HepG2 (cell line): ENCODE data around the gene FBF1. TPM values are rescaled to one million over a fixed set of nuclear protein-coding genes. Genes with fewer than 3 reads are reported as not detected.

ENCODE experiments used
- ASH2L ChIP-seq: fragments of 300-600, 200-600 bp; sonication (generic); IDR thresholded peaks from 2 replicates; pipeline ENCODE4 v1.7.0; 2017; ENCODE audit warnings: low read depth, mild to moderate bottlenecking, moderate library complexity, mixed read lengths, low read length; ENCODE audit not compliant: insufficient read length
- CENPBD1 ChIP-seq: sonication (generic); formaldehyde crosslinking; IDR thresholded peaks from 2 replicates; pipeline ENCODE4 v1.8.0; 2022; ENCODE audit warnings: missing genetic modification reagents, low read depth, mild to moderate bottlenecking, borderline replicate concordance
- DNMT1 ChIP-seq: sonication (generic); formaldehyde crosslinking; IDR thresholded peaks from 2 replicates; pipeline ENCODE4 v1.5.1; 2020; ENCODE audit warnings: mild to moderate bottlenecking, missing genetic modification reagents
- E2F1 ChIP-seq: sonication (generic); formaldehyde crosslinking; IDR thresholded peaks from 2 replicates; pipeline ENCODE4 v1.5.0; 2020; ENCODE audit warnings: missing genetic modification reagents
- E2F2 ChIP-seq: sonication (generic); formaldehyde crosslinking; IDR thresholded peaks from 2 replicates; pipeline ENCODE4 v1.4.0; 2020; ENCODE audit warnings: missing genetic modification reagents, borderline replicate concordance
- GATAD1 ChIP-seq: IDR thresholded peaks from 2 replicates; pipeline ENCODE4 v1.6.1; 2016; ENCODE audit warnings: missing genetic modification reagents, missing compliant biosample characterization
- HHEX ChIP-seq: IDR thresholded peaks from 2 replicates; pipeline ENCODE4 v1.6.1; 2016; ENCODE audit warnings: control low read depth
- ISL2 ChIP-seq: sonication (generic); formaldehyde crosslinking; IDR thresholded peaks from 2 replicates; pipeline ENCODE4 v1.5.0; 2020; ENCODE audit warnings: missing genetic modification reagents
- MBD4 ChIP-seq: IDR thresholded peaks from 2 replicates; pipeline ENCODE4 v1.6.1; 2012; ENCODE audit warnings: low read length, inconsistent platforms, borderline replicate concordance
- PRPF4 ChIP-seq: fragments of 200-400 bp; formaldehyde crosslinking; IDR thresholded peaks from 2 replicates; pipeline ENCODE4 v1.6.1; 2016; ENCODE audit warnings: low read length, low read depth; ENCODE audit not compliant: poor library complexity, severe bottlenecking
- SALL1 ChIP-seq: sonication (generic); formaldehyde crosslinking; IDR thresholded peaks from 2 replicates; pipeline ENCODE4 v1.8.0; 2022; ENCODE audit warnings: mild to moderate bottlenecking, missing genetic modification reagents
- ZMYM4 ChIP-seq: sonication (generic); formaldehyde crosslinking; IDR thresholded peaks from 2 replicates; pipeline ENCODE4 v1.8.1; 2023; ENCODE audit warnings: mild to moderate bottlenecking, missing genetic modification reagents
- ZNF572 ChIP-seq: sonication (generic); formaldehyde crosslinking; IDR thresholded peaks from 2 replicates; pipeline ENCODE4 v1.5.1; 2020; ENCODE audit warnings: mild to moderate bottlenecking, missing genetic modification reagents
- ZNF687 ChIP-seq: sonication (generic); formaldehyde crosslinking; IDR thresholded peaks from 2 replicates; pipeline ENCODE4 v1.5.1; 2020; ENCODE audit warnings: mild to moderate bottlenecking, missing genetic modification reagents, moderate library complexity
- ZSCAN9 ChIP-seq: IDR thresholded peaks from 2 replicates; pipeline ENCODE4 v1.6.1; 2016; ENCODE audit warnings: borderline replicate concordance
- polyA plus RNA-seq, 8 experiments: library from polyadenylated mRNA; depleted of rRNA in 3 of 8; stranded (reverse) in 7 of 8; unstranded in 1 of 8; fragments of >200 nt; fragmentation: Illumina TruSeq in 4 of 8; extraction: Trizol in 4 of 8; gene quantifications; 2 replicates each; pipeline versions ENCODE4 v1.2.1 to v1.2.3, GENCODE V29; 2011 to 2016; ENCODE audit warnings: low read depth in 4 of 8, missing spikeins in 1 of 8, mixed read lengths in 1 of 8; ENCODE audit not compliant: insufficient read depth in 1 of 8
- total RNA-seq, 5 experiments: library from RNA; depleted of rRNA; stranded (reverse); fragments of >200 nt; fragmentation: Illumina TruSeq; extraction: Trizol; gene quantifications; 2 replicates each; pipeline ENCODE4 v1.2.3, GENCODE V29; 2016; ENCODE audit warnings: low read depth in 1 of 5
- TF ChIP-seq, protein P1 (sequence below): sonication (generic); formaldehyde crosslinking; IDR thresholded peaks from 2 replicates; pipeline ENCODE4 v1.5.0; 2020; ENCODE audit warnings: missing genetic modification reagents
- TF ChIP-seq, protein P2 (sequence below): sonication (generic); formaldehyde crosslinking; conservative IDR thresholded peaks from 2 replicates; pipeline ENCODE4 v1.8.1; 2023; ENCODE audit warnings: missing genetic modification reagents
- TF ChIP-seq, protein P3 (sequence below): sonication (generic); formaldehyde crosslinking; IDR thresholded peaks from 2 replicates; pipeline ENCODE4 v1.5.0; 2020; ENCODE audit warnings: missing genetic modification reagents

FBF1 gene
- total and polyA plus RNA-seq, 2 of the 13 experiments (the other 11 are each of a cell fraction or from before 2014, with no cell fraction given), result 2.4 to 8.1 TPM

DNA sequence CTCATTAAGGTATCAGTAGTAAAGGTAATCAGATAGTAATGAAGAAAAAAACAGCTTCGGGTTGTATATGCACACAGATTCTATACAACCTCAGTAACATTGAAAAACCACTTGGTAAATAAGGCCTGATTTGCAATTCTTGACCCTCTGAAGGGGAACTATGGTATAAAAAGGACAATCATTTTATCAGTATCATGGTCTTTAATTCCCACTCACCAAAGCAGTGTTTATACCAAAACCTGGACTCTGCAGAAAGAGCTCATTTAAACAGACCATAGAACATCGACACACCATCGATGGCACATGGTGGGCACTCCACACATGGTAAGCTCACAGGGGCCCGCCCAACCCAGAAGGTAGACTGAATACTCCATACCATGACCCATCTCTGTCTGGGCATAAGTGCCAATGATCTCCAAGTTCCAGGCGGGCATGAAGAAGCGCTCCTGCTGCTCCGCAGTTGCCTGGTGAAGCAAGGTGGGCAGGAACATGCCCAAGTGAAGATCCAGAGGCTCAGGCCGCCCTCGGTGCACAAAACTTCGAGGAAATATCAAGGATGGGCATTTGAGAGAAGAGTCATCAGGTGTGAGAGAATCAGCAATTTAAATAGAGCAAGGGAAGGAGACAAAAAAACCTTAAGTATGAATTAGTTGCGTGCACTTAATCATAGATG lies 19.1 kb upstream of the FBF1 start (continued):
- TF ChIP-seq ZNF687 (CRISPR knock-in tag) (peak; percentile 49), MBD4 (0 out of 2 replicates have a peak, but pooled peaks have one; percentile 21), E2F2 (CRISPR knock-in tag) (no peak), ZSCAN9 (CRISPR knock-in tag) (no peak), PRPF4 (peak; percentile 25), DNMT1 (CRISPR knock-in tag) (no peak), GATAD1 (CRISPR knock-in tag) (no peak), ISL2 (CRISPR knock-in tag) (no peak), ZNF572 (CRISPR knock-in tag) (peak; percentile 83; the same call in 1 of the 2 replicates), SALL1 (CRISPR knock-in tag) (0 out of 2 replicates have a peak, but pooled peaks have one; percentile 12), E2F1 (CRISPR knock-in tag) (no peak), HHEX (CRISPR knock-in tag) (no peak), ASH2L (peak; percentile 44), ZMYM4 (CRISPR knock-in tag) (0 out of 2 replicates have a peak, but pooled peaks have one; percentile 33), CENPBD1 (no peak)
- TF ChIP-seq, protein P1, sequence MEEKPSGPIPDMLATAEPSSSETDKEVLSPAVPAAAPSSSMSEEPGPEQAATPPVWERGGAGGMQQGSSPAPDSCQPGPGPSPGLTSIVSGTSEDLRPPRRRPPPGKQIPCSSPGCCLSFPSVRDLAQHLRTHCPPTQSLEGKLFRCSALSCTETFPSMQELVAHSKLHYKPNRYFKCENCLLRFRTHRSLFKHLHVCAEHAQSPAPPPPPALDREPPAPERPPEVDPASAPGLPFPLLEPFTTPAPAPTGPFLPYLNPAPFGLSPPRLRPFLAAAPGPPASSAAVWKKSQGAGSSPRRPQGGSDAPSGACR, result 0 out of 2 replicates have a peak, but pooled peaks have one; percentile 44
- TF ChIP-seq, protein P2, sequence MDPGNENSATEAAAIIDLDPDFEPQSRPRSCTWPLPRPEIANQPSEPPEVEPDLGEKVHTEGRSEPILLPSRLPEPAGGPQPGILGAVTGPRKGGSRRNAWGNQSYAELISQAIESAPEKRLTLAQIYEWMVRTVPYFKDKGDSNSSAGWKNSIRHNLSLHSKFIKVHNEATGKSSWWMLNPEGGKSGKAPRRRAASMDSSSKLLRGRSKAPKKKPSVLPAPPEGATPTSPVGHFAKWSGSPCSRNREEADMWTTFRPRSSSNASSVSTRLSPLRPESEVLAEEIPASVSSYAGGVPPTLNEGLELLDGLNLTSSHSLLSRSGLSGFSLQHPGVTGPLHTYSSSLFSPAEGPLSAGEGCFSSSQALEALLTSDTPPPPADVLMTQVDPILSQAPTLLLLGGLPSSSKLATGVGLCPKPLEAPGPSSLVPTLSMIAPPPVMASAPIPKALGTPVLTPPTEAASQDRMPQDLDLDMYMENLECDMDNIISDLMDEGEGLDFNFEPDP, result 0 out of 2 replicates have a peak, but pooled peaks have one; percentile 51
- TF ChIP-seq, protein P3, sequence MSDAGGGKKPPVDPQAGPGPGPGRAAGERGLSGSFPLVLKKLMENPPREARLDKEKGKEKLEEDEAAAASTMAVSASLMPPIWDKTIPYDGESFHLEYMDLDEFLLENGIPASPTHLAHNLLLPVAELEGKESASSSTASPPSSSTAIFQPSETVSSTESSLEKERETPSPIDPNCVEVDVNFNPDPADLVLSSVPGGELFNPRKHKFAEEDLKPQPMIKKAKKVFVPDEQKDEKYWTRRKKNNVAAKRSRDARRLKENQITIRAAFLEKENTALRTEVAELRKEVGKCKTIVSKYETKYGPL, result no peak
